ENCODE results near the gene NUP37.
"Not testable (repeated sequence)": the region's sequence is repeated elsewhere in the genome, so short reads cannot be mapped to it uniquely, and the experiment has no call there.

NUP37 gene

GRCh38 chr12:102119674-102120563 lies at the start of gene NUP37, which contains the start of gene PARPBP:
NUP37 (minus strand) TSS chr12:102120114; CDS start chr12:102118518, 1,596 bp downstream.
PARPBP (plus strand) TSS chr12:102120183; CDS start chr12:102123889, 3,706 bp downstream.
- FAIRE-seq = peak; percentile 92

- no peak for FAIRE-seq
These were observed 48.1 kb upstream of the NUP37 start for GRCh38 chr12:102167821-102168604.

GRCh38 chr12:102163383-102163782 lies 43.5 kb upstream of the NUP37 start:
- no peak for FAIRE-seq

GRCh38 chr12:102155206-102155605 lies 35.3 kb upstream of the NUP37 start:
- FAIRE-seq = not testable (repeated sequence)

- not testable (repeated sequence) for FAIRE-seq
These were observed 27.2 kb upstream of the NUP37 start for GRCh38 chr12:102147062-102147587.

- no peak for FAIRE-seq
These were observed 24.3 kb upstream of the NUP37 start for GRCh38 chr12:102144221-102144620.

GRCh38 chr12:102142866-102143373 lies 23.0 kb upstream of the NUP37 start:
- FAIRE-seq = not testable (repeated sequence)

- not testable (repeated sequence) for FAIRE-seq
These were observed 17.7 kb upstream of the NUP37 start for GRCh38 chr12:102137619-102138018.

- FAIRE-seq = not testable (repeated sequence)
These were observed 11.5 kb upstream of the NUP37 start for GRCh38 chr12:102131442-102131841.

GRCh38 chr12:102130720-102131119 lies 10.8 kb upstream of the NUP37 start:
- FAIRE-seq = not testable (repeated sequence)

- FAIRE-seq = not testable (repeated sequence)
These were observed 1.4 kb upstream of the NUP37 start for GRCh38 chr12:102121328-102121727.

- FAIRE-seq = no peak
These were observed 972 bp upstream of the NUP37 start for GRCh38 chr12:102120886-102121285.

- no peak for FAIRE-seq
These were observed 605 bp upstream of the NUP37 start for GRCh38 chr12:102120564-102120873.

GRCh38 chr12:102118874-102119273 lies 1.0 kb downstream of the NUP37 start:
- no peak for FAIRE-seq

GRCh38 chr12:102116392-102116791 lies 3.5 kb downstream of the NUP37 start:
- FAIRE-seq = no peak

GRCh38 chr12:102114212-102114611 lies 5.7 kb downstream of the NUP37 start:
- FAIRE-seq = no peak

- no peak for FAIRE-seq
These were observed 9.1 kb downstream of the NUP37 start for GRCh38 chr12:102110782-102111181.

GRCh38 chr12:102107970-102108369 lies 11.9 kb downstream of the NUP37 start:
- no peak for FAIRE-seq

GRCh38 chr12:102106905-102107304 lies 13.0 kb downstream of the NUP37 start:
- no peak for FAIRE-seq

- FAIRE-seq = no peak
These were observed 23.1 kb downstream of the NUP37 start for GRCh38 chr12:102096855-102097254.

GRCh38 chr12:102095677-102096263 lies 24.1 kb downstream of the NUP37 start:
- FAIRE-seq = peak; percentile 86

- no peak for FAIRE-seq
These were observed 26.6 kb downstream of the NUP37 start for GRCh38 chr12:102093319-102093718.
